Measurements from ENCODE around the gene NAXE.

The NAXE gene

GRCh38 chr1:156616463-156616862 lies 24.9 kb downstream of the NAXE start:
- TF ChIP-seq CTCF (IDR thresholded peaks at IDR 0.05; ENCODE audit: low read depth, low read length): no peak
- no peak overlapping the region for H3K4me3 ChIP-seq (ENCODE audit: low read depth, low read length)

DNA sequence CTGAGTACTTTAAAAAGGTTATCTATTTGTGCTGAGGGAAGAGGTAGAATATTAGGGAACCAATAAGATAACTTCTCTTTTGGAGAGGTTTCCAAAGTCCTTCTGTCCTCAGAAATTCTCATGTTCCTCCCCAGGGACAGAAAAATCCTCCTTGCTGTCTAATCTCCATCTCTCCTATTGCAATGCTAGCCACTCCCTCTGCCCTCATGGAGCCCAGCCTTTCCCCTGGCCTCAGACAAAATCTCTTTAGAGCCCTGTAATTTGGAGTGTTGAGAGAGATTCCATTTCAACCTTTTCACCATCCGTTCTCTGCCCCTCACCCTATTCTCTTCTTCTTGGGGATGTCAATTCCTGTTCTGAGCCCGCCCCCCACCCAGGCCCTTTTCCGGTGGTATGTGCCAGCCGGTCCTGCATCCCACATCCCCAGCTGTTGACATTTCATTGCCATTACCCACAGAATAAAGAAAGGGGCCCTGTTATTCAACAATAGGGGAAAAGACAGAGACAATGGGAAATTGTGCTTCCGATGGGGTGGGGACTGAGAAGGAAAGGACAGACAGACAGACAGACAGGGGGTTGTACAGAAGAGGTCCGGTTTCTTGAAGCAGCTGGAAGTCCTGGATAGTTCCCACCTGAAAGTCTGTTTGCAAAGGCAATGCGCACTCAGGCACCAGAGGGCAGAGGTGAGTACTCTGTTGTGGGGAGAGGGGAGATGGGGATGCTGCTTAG lies 27.4 kb downstream of the NAXE start, which contains the start of gene HAPLN2:
TSS of gene HAPLN2 (plus strand) at position 563 of the 729 bp plus-strand sequence. CDS start 4,076 bp downstream, outside the sequence.
- no peak within 1 kb of the TSS for H3K4me3 ChIP-seq (ENCODE audit: low read depth, low read length)
- TF ChIP-seq CTCF (IDR thresholded peaks at IDR 0.05; ENCODE audit: low read depth, low read length): peak; percentile 31

DNA sequence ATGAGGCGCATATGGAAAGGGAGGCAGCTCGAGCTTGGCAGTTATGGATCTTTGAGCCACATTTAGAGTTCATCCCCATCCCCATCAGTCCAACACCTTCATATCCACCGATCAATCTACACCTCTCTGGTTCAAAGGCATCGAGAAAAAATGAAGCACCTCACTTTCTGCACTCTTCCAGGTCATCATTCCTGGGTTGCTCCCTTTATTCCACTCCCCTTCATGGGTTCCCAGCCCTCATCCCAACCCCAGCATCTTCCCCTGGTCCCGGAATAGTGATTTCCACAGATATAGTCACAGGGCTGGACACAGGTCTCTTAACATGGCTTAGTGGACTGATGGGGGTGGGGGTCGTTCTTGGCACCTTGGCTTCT lies 28.0 kb downstream of the NAXE start:
- H3K4me3 ChIP-seq (ENCODE audit: low read depth, low read length): no peak overlapping the region
- no peak for TF ChIP-seq CTCF (IDR thresholded peaks at IDR 0.05; ENCODE audit: low read depth, low read length)

GRCh38 chr1:156622581-156623297 lies 31.2 kb downstream of the NAXE start:
- H3K4me3 ChIP-seq (ENCODE audit: low read depth, low read length): no peak overlapping the region
- no peak for TF ChIP-seq CTCF (IDR thresholded peaks at IDR 0.05; ENCODE audit: low read depth, low read length)

GRCh38 chr1:156623946-156624813 lies 32.6 kb downstream of the NAXE start:
- TF ChIP-seq CTCF (IDR thresholded peaks at IDR 0.05; ENCODE audit: low read depth, low read length): peak; percentile 8; the same call in 1 of the 2 replicates
- peak overlapping the region; percentile 32 for H3K4me3 ChIP-seq (ENCODE audit: low read depth, low read length)

DNA sequence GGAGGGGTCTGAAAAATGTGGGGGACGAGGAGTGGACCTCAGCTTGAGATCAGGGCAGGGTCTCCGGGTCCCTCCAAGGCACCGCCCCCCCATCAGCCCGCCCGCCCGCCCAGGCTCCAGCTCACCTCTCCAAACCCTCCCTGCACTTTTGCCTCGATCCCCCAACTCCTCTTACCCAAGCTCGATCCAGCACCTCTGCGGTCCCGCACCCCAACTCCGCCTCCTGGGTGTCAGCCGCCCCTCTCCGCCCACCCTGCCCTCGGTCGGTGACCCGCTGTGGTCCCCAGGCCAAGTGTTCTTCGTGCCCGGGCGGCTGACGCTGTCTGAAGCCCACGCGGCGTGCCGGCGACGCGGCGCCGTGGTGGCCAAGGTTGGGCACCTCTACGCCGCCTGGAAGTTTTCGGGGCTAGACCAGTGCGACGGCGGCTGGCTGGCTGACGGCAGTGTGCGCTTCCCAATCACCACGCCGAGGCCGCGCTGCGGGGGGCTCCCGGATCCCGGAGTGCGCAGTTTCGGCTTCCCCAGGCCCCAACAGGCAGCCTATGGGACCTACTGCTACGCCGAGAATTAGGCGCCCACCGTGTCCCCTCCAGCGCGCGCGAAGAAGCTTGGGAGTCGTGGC lies 33.3 kb downstream of the NAXE start:
- H3K4me3 ChIP-seq (ENCODE audit: low read depth, low read length): no peak overlapping the region
- no peak for TF ChIP-seq CTCF (IDR thresholded peaks at IDR 0.05; ENCODE audit: low read depth, low read length)

Data from WI38 (cell line).